ENCODE results near the gene C2orf81. TPM values are rescaled to one million over a fixed set of nuclear protein-coding genes. Genes with fewer than 3 reads are reported as not detected.

The C2orf81 gene
- total and polyA plus RNA-seq, 10 of the 15 experiments (the other 5 are each of a cell fraction or from before 2014, with no cell fraction given): 0.10 to 9.8 (median 2.7) TPM

DNA sequence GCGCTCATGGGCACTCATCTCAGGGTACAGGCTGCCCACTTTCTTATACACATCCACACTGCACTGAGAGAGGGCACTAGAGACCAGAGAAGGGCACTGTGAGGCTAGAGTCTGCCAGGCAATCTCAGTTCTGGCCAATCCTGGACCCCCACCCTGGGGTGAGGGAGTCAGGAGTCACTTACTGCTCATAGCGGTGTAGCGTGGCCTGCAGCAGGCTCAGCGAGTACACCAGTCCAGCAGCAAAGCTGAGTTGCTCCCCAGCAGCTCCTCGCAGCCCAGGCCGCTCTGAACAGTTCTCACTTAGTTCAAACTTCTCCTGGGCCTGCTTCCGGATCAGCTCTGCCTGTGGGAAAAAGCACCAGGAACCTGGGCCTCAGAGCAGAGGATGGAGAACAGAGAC lies 53.6 kb downstream of the C2orf81 start:
- 95% methylated on average over 7 of the region's 7 CpGs for WGBS (ENCODE audit: insufficient coverage, insufficient replicate concordance, low lambda C conversion rate, missing lambda C conversion rate)
- Histone ChIP-seq H3K36me3 (ENCODE audit: control insufficient read depth in 2 of 2, insufficient read depth in 2 of 2, low read length in 1 of 2) (peaks cover 28 to 45% of the 10 kb centered on the region in 2 experiments; a peak in 3 of 4 replicates), H4K20me1 (ENCODE audit: control insufficient read depth, insufficient read depth) (no peaks in the 10 kb centered on the region), H3K4me1 (ENCODE audit: control insufficient read depth, insufficient read depth, low read length) (no peaks in the 10 kb centered on the region), H3K4me3 (no peak overlapping the region), H3K79me2 (ENCODE audit: control insufficient read depth, insufficient read depth, low read length) (no peaks in the 10 kb centered on the region), H3K27ac (ENCODE audit: control insufficient read depth, insufficient read depth) (no peak overlapping the region), H3K9me3 (replicated peaks; ENCODE audit: control insufficient read depth, insufficient read depth, low read length) (no peaks in the 10 kb centered on the region), H3K27me3 (replicated peaks in 1 of 2; ENCODE audit: control insufficient read depth in 2 of 2, insufficient read depth in 2 of 2, low read length in 1 of 2) (no peaks in the 10 kb centered on the region), H2AFZ (ENCODE audit: control insufficient read depth, low read depth, low read length) (no peak overlapping the region), H3K9ac (ENCODE audit: control insufficient read depth, insufficient read depth, low read length) (no peak overlapping the region), H3K4me2 (ENCODE audit: control insufficient read depth, insufficient read depth) (no peak overlapping the region)
- intact Hi-C loops (cut with micrococcal nuclease; ENCODE audit: unreplicated experiment) (no loop called here), in situ Hi-C loops (cut with MboI) (no loop called here)
- DNase-seq (ENCODE audit: low read depth, low spot score) (no peak), ATAC-seq (no peak), FAIRE-seq (no peak)
- POLR2A ChIA-PET: no interaction called here
- RAD21 ChIA-PET (ENCODE audit: unreplicated experiment): no interaction called here
- SMC1A ChIA-PET (ENCODE audit: uncharacterized antibody, unreplicated experiment): interaction anchor here (0.7 to 1.9 kb wide), 2 partner anchors 14 to 32 kb away, joined by 3 to 6 read pairs; no protein-coding TSS in a partner anchor
- CTCF ChIA-PET: interaction anchor here (1.3 kb wide), 1 partner anchor 16 kb away, joined by 3 read pairs; no protein-coding TSS in a partner anchor
- BruUV-seq (replicated peaks): no TSS peak
- TF ChIP-seq ZSCAN29 (IDR thresholded peaks at IDR 0.05) (no peak), HCFC1 (IDR thresholded peaks at IDR 0.05; ENCODE audit: low read length) (no peak), KDM1A (IDR thresholded peaks at IDR 0.05; ENCODE audit: borderline replicate concordance) (no peak), MEF2B (IDR thresholded peaks at IDR 0.05; ENCODE audit: partially characterized antibody, poor library complexity, severe bottlenecking) (no peak), NKRF (conservative IDR thresholded peaks at IDR 0.05) (no peak), KAT2A (conservative IDR thresholded peaks at IDR 0.05; ENCODE audit: control insufficient read depth, low read depth, low read length) (no peak), NFYA (IDR thresholded peaks at IDR 0.05; ENCODE audit: borderline replicate concordance, low read depth, low read length) (no peak), SREBF2 (IDR thresholded peaks at IDR 0.05; ENCODE audit: low read length) (no peak), CEBPB (IDR thresholded peaks at IDR 0.05; ENCODE audit: borderline replicate concordance in 1 of 2, low read depth in 2 of 2, low read length in 2 of 2) (no peak), E4F1 (IDR thresholded peaks at IDR 0.05; ENCODE audit: borderline replicate concordance, partially characterized antibody) (no peak), IRF3 (IDR thresholded peaks at IDR 0.05) (no peak), JUND (IDR thresholded peaks at IDR 0.05; ENCODE audit: low read depth, low read length) (no peak), CBFB (IDR thresholded peaks at IDR 0.05; ENCODE audit: low read depth) (no peak), HDGF (IDR thresholded peaks at IDR 0.05) (no peak), GABPA (IDR thresholded peaks at IDR 0.05; ENCODE audit: low read depth) (no peak), SIN3A (IDR thresholded peaks at IDR 0.05; ENCODE audit: low read depth, low read length) (no peak), BMI1 (IDR thresholded peaks at IDR 0.05; ENCODE audit: borderline replicate concordance) (no peak), CBX5 (IDR thresholded peaks at IDR 0.05; ENCODE audit: low read depth) (no peak)
- TF ChIP-seq, protein P1, sequence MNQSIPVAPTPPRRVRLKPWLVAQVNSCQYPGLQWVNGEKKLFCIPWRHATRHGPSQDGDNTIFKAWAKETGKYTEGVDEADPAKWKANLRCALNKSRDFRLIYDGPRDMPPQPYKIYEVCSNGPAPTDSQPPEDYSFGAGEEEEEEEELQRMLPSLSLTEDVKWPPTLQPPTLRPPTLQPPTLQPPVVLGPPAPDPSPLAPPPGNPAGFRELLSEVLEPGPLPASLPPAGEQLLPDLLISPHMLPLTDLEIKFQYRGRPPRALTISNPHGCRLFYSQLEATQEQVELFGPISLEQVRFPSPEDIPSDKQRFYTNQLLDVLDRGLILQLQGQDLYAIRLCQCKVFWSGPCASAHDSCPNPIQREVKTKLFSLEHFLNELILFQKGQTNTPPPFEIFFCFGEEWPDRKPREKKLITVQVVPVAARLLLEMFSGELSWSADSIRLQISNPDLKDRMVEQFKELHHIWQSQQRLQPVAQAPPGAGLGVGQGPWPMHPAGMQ (IDR thresholded peaks at IDR 0.05; ENCODE audit: borderline replicate concordance): no peak
